ENCODE results near the gene ELP4. TPM values are rescaled to one million over a fixed set of nuclear protein-coding genes. Genes with fewer than 3 reads are reported as not detected.

The ELP4 gene
- total RNA-seq, 4 donors from 2014 or later: 8.8 to 23.6 (median 13.5) TPM

- Histone ChIP-seq H3K36me3 (no peaks in the 10 kb centered on the region), H3K27ac (no peak overlapping the region), H3K4me3 (peak overlapping the region; percentile 35 to 68 (median 40)), H3K27me3 (peaks cover 99 to 100% (median 100%) of the 10 kb centered on the region in 3 donors), H3K4me1 (peaks cover 43 to 55% of the 10 kb centered on the region in 2 donors), H3K9me3 (no peaks in the 10 kb centered on the region)
- intact Hi-C loops (cut with DNase I; ENCODE audit: low total_unique reads) (no loop called here), in situ Hi-C loops (cut with MboI; ENCODE audit: low sequenced_read_pairs in 4 of 4) (no loop called here)
- TF ChIP-seq CTCF (IDR thresholded peaks at IDR 0.05 in 4 of 5, conservative IDR thresholded peaks at IDR 0.05 in 1 of 5) (no peak), POLR2A (IDR thresholded peaks at IDR 0.05) (no peak)
- no peak for ATAC-seq
- DNase-seq: no peak
Observed at GRCh38 chr11:31817621-31818424, 308.3 kb downstream of the ELP4 start.

GRCh38 chr11:31818425-31818755 is 308.8 kb downstream of the ELP4 start:
- Histone ChIP-seq H3K27me3 (peaks cover 100% of the 10 kb centered on the region in 3 donors), H3K4me3 (peak overlapping the region in 2 of 4 donors; percentile 46 to 68), H3K9me3 (no peaks in the 10 kb centered on the region), H3K36me3 (no peaks in the 10 kb centered on the region), H3K4me1 (peaks cover 39 to 50% of the 10 kb centered on the region in 2 donors), H3K27ac (no peak overlapping the region)
- DNase-seq: no peak
- TF ChIP-seq CTCF (IDR thresholded peaks at IDR 0.05 in 4 of 5, conservative IDR thresholded peaks at IDR 0.05 in 1 of 5) (no peak), POLR2A (IDR thresholded peaks at IDR 0.05) (no peak)
- ATAC-seq: no peak
- intact Hi-C loops (cut with DNase I; ENCODE audit: low total_unique reads) (no loop called here), in situ Hi-C loops (cut with MboI; ENCODE audit: low sequenced_read_pairs in 4 of 4) (no loop called here)

- Histone ChIP-seq H3K4me1 (peaks cover 34 to 44% of the 10 kb centered on the region in 2 donors), H3K36me3 (no peaks in the 10 kb centered on the region), H3K27me3 (peaks cover 100% of the 10 kb centered on the region in 3 donors), H3K4me3 (no peak overlapping the region), H3K9me3 (no peaks in the 10 kb centered on the region), H3K27ac (no peak overlapping the region)
- TF ChIP-seq CTCF (IDR thresholded peaks at IDR 0.05 in 4 of 5, conservative IDR thresholded peaks at IDR 0.05 in 1 of 5) (no peak), POLR2A (IDR thresholded peaks at IDR 0.05) (no peak)
- ATAC-seq: no peak
- intact Hi-C loops (cut with DNase I; ENCODE audit: low total_unique reads) (no loop called here), in situ Hi-C loops (cut with MboI; ENCODE audit: low sequenced_read_pairs in 4 of 4) (no loop called here)
- DNase-seq: no peak
Observed at GRCh38 chr11:31818874-31819331, 309.3 kb downstream of the ELP4 start.

- Histone ChIP-seq H3K36me3 (no peaks in the 10 kb centered on the region), H3K4me3 (no peak overlapping the region), H3K27me3 (peaks cover 99 to 100% (median 100%) of the 10 kb centered on the region in 3 donors), H3K9me3 (no peaks in the 10 kb centered on the region), H3K4me1 (peaks cover 26 to 35% of the 10 kb centered on the region in 2 donors), H3K27ac (no peak overlapping the region)
- ATAC-seq (no peak), DNase-seq (no peak)
- intact Hi-C loops (cut with DNase I; ENCODE audit: low total_unique reads) (no loop called here), in situ Hi-C loops (cut with MboI; ENCODE audit: low sequenced_read_pairs in 4 of 4) (no loop called here)
- TF ChIP-seq POLR2A (IDR thresholded peaks at IDR 0.05) (no peak), CTCF (IDR thresholded peaks at IDR 0.05 in 4 of 5, conservative IDR thresholded peaks at IDR 0.05 in 1 of 5) (no peak)
Observed at GRCh38 chr11:31819621-31820437, 310.3 kb downstream of the ELP4 start.
